Measurements from ENCODE around the gene CSNK1G2. TPM values are rescaled to one million over a fixed set of nuclear protein-coding genes. Genes with fewer than 3 reads are reported as not detected.

Gene CSNK1G2
- total and polyA plus RNA-seq, 2 of the 13 experiments (the other 11 are each of a cell fraction or from before 2014, with no cell fraction given) = 53.8 to 72.5 TPM

DNA sequence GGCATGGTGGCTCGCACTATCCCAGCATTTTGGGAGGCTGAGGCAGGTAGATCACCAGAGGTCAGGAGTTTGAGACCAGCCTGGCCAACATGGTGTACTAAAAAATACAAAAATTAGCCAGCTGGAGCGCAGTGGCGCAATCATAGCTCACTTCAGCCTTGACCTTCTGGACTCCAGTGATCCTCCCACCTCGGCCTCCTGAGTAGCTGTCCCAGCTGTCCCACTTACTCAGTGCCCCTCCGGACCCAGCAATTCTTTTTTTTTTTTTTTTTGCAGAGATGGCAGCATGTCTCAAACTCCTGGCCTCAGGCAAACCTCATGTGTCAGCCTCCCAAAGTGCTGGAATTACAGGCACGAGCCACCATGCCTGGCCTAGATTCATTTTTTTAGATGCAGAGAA is 38.0 kb upstream of the CSNK1G2 start (continued):
- TF ChIP-seq, protein P1, sequence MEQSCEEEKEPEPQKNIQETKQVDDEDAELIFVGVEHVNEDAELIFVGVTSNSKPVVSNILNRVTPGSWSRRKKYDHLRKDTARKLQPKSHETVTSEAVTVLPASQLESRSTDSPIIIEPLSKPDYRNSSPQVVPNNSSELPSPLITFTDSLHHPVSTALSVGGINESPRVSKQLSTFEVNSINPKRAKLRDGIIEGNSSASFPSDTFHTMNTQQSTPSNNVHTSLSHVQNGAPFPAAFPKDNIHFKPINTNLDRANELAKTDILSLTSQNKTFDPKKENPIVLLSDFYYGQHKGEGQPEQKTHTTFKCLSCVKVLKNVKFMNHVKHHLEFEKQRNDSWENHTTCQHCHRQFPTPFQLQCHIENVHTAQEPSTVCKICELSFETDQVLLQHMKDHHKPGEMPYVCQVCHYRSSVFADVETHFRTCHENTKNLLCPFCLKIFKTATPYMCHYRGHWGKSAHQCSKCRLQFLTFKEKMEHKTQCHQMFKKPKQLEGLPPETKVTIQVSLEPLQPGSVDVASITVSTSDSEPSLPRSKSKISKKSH (CRISPR knock-in tag; IDR thresholded peaks at IDR 0.05; ENCODE audit: borderline replicate concordance) = no peak
- TF ChIP-seq RAD21 (CRISPR knock-in tag; IDR thresholded peaks at IDR 0.05) (no peak), ZNF605 (CRISPR knock-in tag; IDR thresholded peaks at IDR 0.05) (no peak), ZBTB42 (CRISPR knock-in tag; IDR thresholded peaks at IDR 0.05) (no peak), NFAT5 (CRISPR knock-in tag; IDR thresholded peaks at IDR 0.05) (no peak), ZNF704 (CRISPR knock-in tag; IDR thresholded peaks at IDR 0.05; ENCODE audit: borderline replicate concordance) (no peak), BRD4 (CRISPR knock-in tag; IDR thresholded peaks at IDR 0.05) (no peak), PRPF4 (IDR thresholded peaks at IDR 0.05; ENCODE audit: low read depth, low read length, poor library complexity, severe bottlenecking) (no peak), SOX13 (IDR thresholded peaks at IDR 0.05) (no peak), SOX13 (CRISPR knock-in tag; conservative IDR thresholded peaks at IDR 0.05 in 1 of 2, IDR thresholded peaks at IDR 0.05 in 1 of 2) (peak in 1 of 2 experiments; percentile 10; a peak in 1 of 4 replicates), IKZF1 (IDR thresholded peaks at IDR 0.05) (no peak), NKX3-1 (CRISPR knock-in tag; IDR thresholded peaks at IDR 0.05) (no peak)
- TF ChIP-seq, protein P2, sequence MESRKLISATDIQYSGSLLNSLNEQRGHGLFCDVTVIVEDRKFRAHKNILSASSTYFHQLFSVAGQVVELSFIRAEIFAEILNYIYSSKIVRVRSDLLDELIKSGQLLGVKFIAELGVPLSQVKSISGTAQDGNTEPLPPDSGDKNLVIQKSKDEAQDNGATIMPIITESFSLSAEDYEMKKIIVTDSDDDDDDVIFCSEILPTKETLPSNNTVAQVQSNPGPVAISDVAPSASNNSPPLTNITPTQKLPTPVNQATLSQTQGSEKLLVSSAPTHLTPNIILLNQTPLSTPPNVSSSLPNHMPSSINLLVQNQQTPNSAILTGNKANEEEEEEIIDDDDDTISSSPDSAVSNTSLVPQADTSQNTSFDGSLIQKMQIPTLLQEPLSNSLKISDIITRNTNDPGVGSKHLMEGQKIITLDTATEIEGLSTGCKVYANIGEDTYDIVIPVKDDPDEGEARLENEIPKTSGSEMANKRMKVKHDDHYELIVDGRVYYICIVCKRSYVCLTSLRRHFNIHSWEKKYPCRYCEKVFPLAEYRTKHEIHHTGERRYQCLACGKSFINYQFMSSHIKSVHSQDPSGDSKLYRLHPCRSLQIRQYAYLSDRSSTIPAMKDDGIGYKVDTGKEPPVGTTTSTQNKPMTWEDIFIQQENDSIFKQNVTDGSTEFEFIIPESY (CRISPR knock-in tag; IDR thresholded peaks at IDR 0.05) = no peak
- TF ChIP-seq, protein P3, sequence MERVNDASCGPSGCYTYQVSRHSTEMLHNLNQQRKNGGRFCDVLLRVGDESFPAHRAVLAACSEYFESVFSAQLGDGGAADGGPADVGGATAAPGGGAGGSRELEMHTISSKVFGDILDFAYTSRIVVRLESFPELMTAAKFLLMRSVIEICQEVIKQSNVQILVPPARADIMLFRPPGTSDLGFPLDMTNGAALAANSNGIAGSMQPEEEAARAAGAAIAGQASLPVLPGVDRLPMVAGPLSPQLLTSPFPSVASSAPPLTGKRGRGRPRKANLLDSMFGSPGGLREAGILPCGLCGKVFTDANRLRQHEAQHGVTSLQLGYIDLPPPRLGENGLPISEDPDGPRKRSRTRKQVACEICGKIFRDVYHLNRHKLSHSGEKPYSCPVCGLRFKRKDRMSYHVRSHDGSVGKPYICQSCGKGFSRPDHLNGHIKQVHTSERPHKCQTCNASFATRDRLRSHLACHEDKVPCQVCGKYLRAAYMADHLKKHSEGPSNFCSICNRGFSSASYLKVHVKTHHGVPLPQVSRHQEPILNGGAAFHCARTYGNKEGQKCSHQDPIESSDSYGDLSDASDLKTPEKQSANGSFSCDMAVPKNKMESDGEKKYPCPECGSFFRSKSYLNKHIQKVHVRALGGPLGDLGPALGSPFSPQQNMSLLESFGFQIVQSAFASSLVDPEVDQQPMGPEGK (CRISPR knock-in tag; IDR thresholded peaks at IDR 0.05) = peak; percentile 50; the same call in 1 of the 2 replicates
